WERI-Rb-1 (cell line): Measurements from ENCODE around the gene SLF2.

ENCODE experiments used
- DNase-seq: peaks from one replicate; pipeline ENCODE4 v3.0.0-alpha.2; 2020
- H3K27ac ChIP-seq: fragments of 250-450 bp; sonication (Bioruptor Pico); 2 replicates; pipeline ENCODE4 v1.5.1; 2020; ENCODE audit warnings: mild to moderate bottlenecking, moderate library complexity
- H3K27me3 ChIP-seq: fragments of 250-450 bp; sonication (Bioruptor Pico); 2 replicates; pipeline ENCODE4 v1.5.1; 2021; ENCODE audit warnings: mild to moderate bottlenecking, low read depth, moderate library complexity; ENCODE audit not compliant: insufficient read depth, severe bottlenecking
- H3K36me3 ChIP-seq: fragments of 250-450 bp; sonication (Bioruptor Pico); 2 replicates; pipeline ENCODE4 v1.5.1; 2020; ENCODE audit warnings: mild to moderate bottlenecking, moderate library complexity
- H3K4me3 ChIP-seq: 2 replicates; pipeline ENCODE4 v1.5.1; 2011; ENCODE audit warnings: low read depth, mild to moderate bottlenecking, control low read depth, low read length
- H3K9me3 ChIP-seq: fragments of 250-450 bp; sonication (Bioruptor Pico); 2 replicates; pipeline ENCODE4 v1.5.1; 2021; ENCODE audit warnings: mild to moderate bottlenecking, moderate library complexity; ENCODE audit not compliant: severe bottlenecking
- CTCF ChIP-seq: IDR thresholded peaks from 2 replicates; pipeline ENCODE4 v1.5.1; 2011; ENCODE audit warnings: low read depth, mild to moderate bottlenecking, control low read depth, inconsistent platforms, low read length

The SLF2 gene

GRCh38 chr10:100912605-100913469, at the start of gene SLF2:
TSS of gene SLF2 (plus strand) at chr10:100912963. CDS start at chr10:100913111, 148 bp downstream.
- H3K36me3 ChIP-seq: peaks cover 39% of the 10 kb centered on the region
- no peaks in the 10 kb centered on the region for H3K9me3 ChIP-seq
- H3K4me3 ChIP-seq: peak within 1 kb of the TSS; percentile 88
- peak within 1 kb of the TSS; percentile 99 for H3K27ac ChIP-seq
- peak; percentile 99 for DNase-seq
- TF ChIP-seq CTCF: no peak
- no peaks in the 10 kb centered on the region for H3K27me3 ChIP-seq

GRCh38 chr10:100863433-100863832, 49.3 kb upstream of the SLF2 start:
- no peak overlapping the region for H3K4me3 ChIP-seq
- H3K36me3 ChIP-seq: no peaks in the 10 kb centered on the region
- H3K27ac ChIP-seq: no peak overlapping the region
- TF ChIP-seq CTCF: no peak
- no peaks in the 10 kb centered on the region for H3K9me3 ChIP-seq
- no peak for DNase-seq
- H3K27me3 ChIP-seq: peaks cover 59% of the 10 kb centered on the region

GRCh38 chr10:100864036-100864885, 48.5 kb upstream of the SLF2 start:
- H3K4me3 ChIP-seq: no peak overlapping the region
- peak; percentile 29 for DNase-seq
- H3K27me3 ChIP-seq: peaks cover 50% of the 10 kb centered on the region
- H3K9me3 ChIP-seq: no peaks in the 10 kb centered on the region
- no peak overlapping the region for H3K27ac ChIP-seq
- TF ChIP-seq CTCF: no peak
- no peaks in the 10 kb centered on the region for H3K36me3 ChIP-seq

GRCh38 chr10:100864978-100865377, 47.8 kb upstream of the SLF2 start:
- DNase-seq: no peak
- Histone ChIP-seq H3K36me3 (no peaks in the 10 kb centered on the region), H3K27ac (no peak overlapping the region), H3K9me3 (no peaks in the 10 kb centered on the region), H3K4me3 (no peak overlapping the region), H3K27me3 (peaks cover 43% of the 10 kb centered on the region)
- TF ChIP-seq CTCF: no peak

- Histone ChIP-seq H3K9me3 (no peaks in the 10 kb centered on the region), H3K27ac (no peak overlapping the region), H3K4me3 (peak overlapping the region; percentile 30), H3K27me3 (peaks cover 33% of the 10 kb centered on the region), H3K36me3 (no peaks in the 10 kb centered on the region)
- DNase-seq: no peak
- no peak for TF ChIP-seq CTCF
These were observed 46.8 kb upstream of the SLF2 start for GRCh38 chr10:100866010-100866409.
